ENCODE measurements around the gene DCST1.

The DCST1 gene

DNA sequence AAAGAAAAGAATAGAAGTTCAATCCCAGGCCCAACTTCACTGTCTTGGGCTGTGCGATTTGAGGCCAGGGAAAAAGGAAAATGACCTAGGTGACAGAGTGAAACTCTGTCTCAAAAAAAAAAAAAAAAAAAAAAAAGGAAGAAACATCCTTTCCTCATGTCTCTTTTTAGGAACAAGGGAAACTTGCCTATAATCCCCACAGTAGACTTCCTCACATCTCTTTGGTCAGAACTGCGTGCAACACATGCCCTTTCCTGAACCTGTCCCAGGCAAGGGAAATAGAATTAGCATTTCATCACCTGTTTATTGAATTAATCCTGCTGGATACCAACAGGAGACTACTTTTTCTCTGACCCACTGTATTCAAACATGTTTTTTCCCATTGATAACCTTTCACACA, 2.3 kb downstream of the DCST1 start:
- no peak for DNase-seq

DNA sequence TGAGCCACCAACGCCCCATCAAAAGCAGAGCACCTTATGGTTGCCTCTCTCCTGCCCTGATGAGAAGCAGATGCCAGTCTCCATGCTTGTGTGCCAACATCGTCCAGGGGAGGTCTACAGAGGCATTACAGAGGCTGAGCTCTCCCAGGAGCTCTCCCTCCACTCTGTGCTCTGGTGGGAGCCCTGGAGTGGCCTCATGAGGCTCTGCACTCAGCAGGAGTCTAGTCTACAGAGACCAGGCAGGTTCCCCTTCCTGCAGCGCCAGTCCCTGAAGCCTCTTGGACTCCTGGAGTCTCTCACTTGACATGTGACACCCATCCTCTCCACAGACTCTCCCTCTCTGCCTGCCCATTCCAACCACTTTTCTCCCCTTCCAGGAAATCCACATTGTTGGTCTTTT, 3.4 kb downstream of the DCST1 start:
- DNase-seq, result no peak

DNA sequence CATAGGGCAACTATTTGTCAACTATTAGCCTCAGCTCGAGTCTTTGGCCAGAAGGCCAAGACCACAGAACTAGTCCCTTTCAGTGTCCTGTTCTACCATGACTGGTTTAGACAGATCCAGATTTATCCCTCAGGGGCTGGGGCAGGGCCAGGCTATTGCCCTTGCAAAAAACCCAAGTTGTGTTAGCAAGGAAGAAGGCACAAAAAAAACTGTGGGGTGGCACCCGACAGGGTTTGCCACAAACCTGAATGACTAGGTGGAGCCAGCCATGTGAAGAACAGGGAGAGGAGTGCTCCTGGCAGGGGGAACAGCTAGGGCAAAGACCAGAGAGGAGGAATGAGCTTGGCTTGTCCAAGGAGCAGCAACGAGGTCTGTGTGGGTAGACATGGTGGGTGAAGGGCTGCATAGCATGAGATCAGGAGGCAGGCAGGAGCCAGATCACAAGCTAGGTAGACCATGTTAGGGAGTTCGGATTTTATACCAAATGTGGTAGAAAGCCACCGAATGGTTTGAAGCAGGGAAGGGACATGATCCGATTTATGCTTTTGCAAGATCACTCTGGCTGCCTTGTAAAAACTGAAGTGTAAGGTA, 4.3 kb downstream of the DCST1 start:
- DNase-seq, result no peak

DNA sequence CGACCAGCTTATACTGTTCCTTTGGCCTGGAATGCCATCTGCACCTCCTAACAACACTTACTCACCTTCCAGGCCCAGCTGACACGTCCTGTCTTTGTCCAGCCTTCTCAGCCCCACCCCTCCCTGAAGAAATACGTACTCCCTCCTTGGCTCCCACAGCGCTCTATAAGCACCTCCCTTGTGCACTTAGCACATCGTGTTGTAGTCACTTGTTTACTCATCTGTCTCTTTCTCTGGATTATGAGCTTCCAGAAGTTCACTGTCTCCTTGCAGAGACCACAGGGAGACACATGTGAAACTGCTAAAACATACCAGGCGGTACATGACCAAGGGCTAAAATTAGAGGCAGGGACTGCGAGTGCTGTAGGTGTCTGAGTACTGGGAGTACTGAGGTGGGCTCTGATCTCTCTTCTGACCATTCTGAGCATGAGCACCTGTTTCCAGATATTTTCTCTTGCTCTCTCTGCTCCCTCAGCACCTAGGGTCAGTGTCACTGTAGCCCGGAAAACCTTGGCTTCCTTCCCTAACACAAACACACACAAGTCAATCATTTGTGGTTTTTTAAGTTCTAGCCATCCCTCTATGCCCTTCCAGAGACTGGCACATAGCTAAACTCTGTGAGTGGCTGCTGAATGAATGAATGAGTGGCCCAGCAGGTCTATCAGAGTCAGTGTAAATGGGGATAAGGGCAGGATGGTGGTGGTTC, 5.1 kb downstream of the DCST1 start:
- no peak for DNase-seq

DNA sequence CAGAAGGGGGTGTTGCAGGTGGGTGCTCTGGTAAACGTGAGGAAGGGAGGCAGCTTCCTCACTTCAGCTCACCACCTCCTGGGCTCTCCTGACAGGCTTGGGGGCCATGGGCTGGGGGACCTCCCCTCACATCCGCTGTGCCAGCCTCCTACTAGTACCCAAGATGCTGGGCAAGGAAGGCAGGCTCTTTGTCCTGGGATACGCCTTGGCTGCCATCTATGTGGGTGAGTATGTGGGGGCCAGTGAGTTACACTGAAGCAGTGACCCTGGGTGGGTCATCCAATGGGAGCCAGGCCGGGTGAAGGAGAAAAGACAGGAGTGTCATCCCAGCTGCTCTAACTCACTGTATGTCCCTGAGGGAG, 5.7 kb downstream of the DCST1 start:
- DNase-seq, result no peak

DNA sequence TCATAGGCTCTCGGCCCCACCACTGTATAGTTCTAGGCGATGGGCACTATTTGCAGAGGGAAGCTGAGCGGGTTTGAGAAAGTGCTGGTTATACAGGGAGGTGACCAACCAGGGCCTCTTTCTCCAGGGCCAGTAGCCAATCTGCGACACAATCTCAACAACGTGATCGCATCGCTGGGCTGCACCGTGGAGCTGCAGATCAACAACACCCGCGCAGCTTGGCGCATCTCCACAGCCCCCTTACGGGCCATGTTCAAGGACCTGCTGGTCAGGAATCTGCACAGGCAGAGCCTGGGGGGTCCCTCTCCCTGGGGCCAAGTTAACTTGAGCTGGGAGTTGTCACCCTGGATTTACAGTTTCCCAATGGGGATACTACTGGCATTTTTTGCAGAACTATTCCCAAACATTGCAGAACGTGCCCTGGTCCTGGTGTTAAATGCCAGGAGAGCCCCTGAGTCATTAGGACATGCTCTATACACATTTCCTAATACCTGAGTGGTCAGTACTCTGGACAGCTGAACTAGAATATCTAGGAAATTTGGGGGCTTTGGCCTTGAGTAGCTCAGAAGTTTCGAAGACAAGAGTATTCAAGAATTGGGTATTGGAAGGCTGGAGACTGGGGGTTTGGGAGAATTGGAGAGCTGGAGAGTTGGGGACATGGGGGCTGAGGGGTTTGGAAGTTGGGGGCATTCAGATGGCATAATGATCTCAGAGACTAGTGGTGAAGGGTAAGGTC, 6.9 kb downstream of the DCST1 start:
- no peak for DNase-seq

DNA sequence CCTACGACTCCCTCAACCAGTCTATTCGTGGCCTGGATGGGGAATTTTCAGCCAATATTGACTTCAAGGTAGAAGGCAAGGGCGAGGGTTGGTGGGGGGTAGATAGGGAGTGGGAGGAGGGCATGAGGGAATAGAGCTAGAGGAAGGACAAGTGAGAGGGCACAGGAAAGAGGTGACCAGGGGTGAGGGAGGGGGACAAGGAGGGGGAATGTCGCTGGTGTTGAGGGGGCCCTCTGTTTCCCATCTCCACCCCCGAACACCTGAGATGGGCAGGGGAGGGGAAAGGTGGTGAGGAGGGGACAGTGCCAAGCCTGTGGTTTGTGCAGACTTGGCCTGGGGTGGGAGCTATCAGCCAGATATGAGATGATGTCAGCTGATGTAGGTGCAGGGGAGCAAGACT, 9.2 kb downstream of the DCST1 start:
- DNase-seq, result no peak

DNA sequence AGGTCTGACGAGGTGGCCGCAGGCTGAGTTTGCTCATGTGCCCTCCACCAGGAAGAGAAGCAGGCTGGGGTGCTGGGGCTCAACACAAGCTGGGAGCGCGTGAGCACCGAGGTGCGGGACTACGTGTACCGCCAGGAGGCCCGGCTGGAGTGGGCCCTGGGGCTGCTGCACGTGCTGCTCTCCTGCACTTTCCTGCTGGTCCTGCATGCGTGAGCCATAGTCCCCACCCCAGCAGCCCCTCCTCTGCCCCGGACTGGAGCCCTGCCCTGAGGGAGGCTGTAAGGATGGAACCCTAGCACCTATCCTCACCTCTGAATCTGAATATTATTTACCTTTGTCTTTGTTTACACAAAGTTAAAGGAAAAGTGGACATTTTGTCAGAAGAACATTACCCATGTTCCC, 9.7 kb downstream of the DCST1 start:
- DNase-seq, result no peak

DNA sequence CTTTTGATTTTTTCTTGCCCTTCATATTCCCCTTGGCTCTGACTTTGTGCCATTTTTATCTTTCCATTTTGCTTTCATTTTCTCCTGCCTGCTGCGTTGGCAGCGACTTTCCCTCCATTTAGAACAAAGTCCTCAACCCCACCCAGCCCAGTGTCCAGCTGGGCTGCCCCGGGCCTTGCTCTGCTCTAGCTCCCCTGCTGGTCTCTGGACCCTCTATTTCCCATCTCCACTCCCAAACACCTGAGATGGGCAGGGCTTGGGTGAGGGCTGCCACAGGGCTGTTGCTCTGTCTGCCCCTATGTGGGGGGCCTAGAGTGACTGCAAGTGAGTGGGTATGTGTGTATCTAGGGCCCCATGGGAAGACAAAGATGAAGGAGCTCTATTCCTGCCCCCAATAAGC, 10.2 kb downstream of the DCST1 start:
- no peak for DNase-seq

DNA sequence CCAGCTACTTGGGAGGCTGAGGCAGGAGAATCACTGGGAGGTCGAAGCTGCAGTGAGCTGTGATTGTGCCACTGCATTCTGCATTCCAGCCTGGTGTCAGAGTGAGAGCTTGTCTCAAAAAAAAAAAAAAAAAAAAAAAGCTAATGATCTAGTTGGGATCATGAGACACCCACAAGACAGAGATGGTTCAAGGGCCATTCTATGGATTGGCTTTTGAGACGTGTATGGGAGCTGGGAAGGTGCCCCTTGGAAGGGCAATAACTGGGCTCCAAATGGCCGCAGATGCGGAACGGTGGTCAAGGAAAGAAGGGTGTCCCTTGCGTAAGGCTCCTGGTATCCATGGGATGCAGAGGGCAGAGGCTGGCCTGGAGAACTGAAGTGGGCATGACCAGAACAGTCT, 10.7 kb downstream of the DCST1 start:
- no peak for DNase-seq

DNA sequence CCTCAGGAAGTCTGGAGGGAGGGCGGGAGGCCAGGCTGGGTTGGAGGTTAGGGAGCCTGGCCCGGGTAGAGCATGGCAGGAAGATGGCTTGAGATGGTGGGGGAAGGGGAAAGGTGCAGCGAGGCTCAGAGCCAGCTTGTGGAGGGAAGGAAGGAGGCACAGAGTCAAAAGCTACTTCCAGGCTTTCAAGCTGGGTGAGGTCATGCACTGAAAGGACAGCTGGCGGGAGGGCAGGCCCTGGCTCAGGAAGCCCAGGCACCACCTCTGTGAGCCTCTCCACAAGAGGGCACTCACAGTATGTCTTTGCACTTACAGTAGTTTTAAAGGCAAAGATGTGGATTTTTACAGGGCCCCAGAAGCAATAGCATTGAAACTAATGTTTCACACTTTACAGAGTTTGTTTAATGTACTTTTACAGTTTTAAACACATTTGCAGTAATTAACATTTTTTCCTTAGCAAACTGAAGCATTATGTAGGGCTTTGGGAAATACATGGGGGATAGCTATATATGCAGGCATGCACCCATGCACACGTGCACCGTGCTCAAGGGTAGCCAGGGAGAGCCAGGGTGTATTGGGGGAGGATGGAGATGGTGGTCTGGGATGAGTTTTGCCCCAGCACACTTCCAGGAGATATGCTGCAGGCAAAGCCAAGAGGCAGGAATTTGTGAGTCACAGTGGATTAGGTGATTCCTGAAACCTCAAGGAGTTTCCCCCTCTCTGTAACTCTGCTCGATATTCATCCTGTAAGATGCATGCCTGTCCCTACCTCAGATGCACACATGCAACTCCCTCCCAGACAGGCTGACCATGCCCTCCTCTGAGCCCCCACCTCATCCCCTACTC, 11.4 kb downstream of the DCST1 start:
- peak; percentile 27 for DNase-seq

DNA sequence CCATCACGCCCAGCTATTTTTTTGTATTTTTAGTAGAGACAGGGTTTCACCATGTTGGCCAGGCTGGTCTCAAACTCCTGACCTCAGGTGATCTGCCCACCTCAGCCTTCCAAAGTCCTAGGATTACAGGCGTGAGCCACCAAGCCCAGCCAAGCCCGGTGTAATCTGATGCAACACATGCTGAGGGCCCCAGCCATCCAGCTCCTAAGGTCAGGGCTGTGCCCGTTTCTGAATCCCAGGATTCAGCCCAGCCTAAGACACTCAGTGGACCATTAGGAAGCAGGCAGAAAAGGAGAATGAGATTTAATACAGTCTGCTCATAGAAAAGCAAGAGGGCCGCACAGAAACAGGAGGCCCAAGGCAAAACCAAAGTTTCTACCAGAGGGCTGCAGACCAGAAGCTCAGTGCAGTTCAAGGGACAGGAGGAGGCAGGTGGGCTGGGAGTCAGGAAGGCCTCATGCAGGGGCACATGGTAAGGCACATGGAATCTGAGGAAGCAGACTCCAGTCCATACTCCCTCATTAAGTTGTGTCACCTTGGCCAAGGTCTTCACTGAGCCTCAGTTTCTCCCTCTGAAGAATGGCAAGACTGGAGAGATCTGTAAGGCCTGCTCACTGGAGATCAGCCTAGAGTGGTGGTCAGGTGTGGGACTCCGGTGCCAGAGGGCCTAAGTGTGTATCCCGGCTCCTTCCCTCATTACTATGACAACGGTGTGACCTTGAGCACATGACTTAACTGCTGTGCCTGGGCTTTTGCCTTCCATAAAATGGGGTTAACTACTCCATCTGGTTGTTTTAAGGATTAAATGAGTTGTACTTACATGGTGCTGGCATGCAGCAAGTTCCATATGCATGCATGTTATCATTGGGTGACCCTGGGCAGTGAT, 15.1 kb downstream of the DCST1 start:
- DNase-seq, result no peak

DNA sequence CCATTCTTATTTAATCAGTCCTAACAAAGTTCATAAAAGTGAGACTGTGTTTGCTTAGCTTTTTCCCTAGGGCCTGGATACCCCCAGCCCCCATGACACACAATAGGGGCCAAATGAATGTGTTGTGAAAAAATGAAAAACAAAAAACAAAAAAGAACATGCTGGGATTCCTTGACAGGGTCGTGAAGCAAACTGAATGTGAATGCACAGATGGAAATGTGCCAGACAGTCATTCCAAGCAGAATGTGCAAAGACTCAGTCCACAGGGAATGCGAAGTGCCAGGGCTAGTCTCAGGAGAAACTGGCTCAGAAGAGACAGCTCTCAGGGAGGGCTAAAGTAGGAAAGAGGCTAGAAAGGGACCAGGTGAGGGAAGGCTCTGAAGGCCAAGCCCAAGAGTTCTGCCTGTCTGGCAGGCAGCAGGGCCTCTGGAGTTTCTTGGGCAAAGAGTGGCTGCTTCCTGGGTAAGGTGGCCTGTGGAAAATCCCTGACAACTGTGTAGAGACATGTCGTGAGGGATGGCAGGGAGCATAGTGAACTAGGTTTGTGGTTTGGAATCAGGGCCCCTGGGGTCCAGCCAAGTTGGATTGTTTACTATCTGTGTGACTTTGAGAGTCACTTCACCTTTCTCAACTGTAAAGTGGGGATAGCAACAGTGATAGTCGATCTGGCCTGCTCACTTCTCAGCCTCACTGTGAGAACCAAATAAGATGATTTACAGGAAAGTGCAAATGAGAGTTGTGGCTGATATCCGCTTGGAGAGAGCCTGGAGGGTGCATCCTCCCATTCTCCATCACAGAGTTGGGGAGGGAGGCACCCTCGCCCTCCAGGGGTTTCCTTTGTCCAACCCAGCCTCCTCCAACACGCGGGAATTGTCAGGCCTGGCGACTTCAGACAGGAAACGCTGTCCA, 16.3 kb downstream of the DCST1 start:
- no peak for DNase-seq

DNA sequence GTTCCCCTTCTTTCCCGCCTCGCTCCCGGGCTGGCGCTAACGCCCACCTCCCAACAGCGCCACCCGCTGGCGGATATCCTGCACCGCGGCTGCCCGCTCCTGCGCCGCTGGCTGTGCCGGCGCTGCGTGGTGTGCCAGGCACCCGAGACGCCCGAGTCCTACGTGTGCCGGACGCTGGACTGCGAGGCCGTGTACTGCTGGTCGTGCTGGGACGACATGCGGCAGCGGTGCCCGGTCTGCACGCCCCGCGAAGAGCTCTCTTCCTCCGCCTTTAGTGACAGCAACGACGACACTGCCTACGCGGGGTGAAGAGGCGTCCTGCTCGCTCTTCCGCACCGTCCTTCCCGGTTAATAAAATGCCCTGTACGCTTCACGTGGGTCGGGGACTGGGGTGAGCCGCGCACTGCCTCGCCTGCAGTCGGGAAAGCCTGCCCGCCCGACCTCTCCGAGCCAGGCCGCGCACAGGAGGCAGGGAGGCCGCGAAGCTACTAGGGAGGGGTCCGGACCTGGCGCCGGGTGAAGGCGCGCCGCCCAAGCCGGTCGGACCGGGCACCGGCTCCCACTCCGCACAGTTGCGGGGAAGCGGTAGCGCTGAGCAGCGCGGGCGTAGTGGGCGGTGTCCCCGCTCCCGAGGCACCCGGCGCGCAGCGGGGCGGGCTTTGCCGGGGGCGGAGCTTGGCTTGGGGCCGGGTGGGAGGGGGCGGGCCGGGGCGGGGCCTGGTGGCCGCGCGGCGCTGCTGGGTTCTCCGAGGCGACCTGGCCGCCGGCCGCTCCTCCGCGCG, 17.1 kb downstream of the DCST1 start, which contains the start of gene ADAM15:
Gene ADAM15 (plus strand): TSS at position 757 of the 782 bp plus-strand sequence. CDS start 71 bp downstream, outside the sequence.
- DNase-seq, result peak; percentile 44

DNA sequence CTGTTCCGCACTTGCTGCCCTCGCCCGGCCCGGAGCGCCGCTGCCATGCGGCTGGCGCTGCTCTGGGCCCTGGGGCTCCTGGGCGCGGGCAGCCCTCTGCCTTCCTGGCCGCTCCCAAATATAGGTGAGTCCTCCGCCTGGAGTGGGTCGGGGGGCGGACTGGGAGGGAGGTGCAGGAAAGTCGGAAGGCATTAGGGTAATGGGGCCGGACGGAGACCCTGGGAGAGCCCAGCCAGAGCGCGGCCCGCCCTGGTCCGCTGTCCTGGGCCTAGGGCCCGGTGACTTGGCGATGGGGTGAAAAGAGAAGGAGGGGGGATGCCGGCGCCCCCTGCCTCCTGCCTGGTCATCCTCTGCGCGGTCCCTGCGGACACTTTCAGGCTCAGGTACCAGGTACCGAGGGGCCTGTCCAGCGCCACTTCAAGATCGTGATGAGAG, 17.7 kb downstream of the DCST1 start:
- DNase-seq, result no peak

DNA sequence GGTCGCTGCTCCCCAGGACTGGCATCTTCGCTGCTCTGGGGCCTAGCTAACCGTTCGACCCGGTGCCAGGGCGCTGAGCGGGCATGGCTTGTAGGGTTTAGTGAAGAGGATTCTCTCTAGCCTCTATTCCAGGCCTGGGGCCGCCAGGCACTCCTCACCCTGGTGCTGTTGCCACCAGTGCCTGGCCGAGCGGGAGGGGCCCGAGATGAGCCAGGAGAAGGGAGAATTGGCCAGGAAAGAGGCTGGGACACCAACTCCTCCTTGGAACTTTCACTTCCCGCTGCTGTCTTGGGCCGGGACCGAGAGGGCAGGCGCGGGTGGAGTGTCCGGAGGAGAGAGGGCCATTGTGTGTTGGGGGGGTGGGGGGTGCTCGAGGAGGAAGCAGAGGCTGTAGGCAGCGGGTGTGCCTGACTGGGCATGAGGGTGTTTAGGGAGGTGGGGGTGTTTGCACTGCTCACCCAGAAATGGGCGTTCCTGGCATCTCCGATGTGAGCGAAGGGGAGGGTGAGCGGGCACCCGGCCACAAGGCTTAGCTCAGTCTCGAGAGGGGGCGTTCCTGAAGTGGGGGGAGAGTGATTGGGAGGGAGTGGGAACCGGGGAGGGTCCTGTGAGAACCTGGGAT, 18.3 kb downstream of the DCST1 start:
- no peak for DNase-seq

DNA sequence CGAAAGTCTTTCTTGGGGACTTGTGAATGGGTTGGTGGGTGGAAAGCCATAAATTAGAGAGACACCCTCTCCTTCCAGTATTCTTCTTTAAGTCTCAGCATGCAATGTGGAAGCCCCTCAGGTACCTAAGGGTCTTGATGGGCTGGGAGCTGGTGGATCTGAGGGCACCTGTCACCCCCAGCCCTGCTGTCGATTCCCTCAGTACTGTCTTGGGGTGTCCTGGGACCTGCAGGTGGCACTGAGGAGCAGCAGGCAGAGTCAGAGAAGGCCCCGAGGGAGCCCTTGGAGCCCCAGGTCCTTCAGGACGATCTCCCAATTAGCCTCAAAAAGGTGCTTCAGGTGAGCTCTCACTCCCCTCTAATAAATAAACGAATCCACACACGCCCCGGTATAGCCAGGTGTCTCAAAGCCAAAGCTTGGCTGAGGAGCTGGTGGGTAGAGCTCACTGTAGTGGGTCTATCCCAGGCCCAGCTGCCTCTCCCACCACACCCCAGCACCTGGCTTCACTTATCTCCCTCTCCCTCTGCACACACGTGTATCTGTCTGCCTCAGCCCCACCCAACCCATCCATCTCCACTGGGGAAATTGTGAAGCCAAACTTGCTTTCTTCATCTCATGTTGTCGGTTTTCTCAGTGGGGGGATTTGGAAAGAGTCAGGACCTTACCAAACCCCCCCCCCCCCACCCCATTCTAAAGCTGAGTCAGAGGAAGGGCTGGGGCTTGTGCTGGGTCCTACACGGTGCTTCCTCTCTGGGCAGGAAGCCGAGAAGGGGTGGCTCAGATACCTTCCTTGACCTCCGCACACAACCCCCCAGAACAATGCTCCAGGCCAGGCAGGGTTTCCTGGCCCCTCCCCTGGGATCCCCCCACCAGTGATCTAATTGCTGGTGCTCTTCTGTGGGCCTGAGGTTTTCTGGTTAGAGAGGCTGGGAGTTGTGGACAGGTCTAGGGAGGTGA, 19.1 kb downstream of the DCST1 start:
- no peak for DNase-seq

DNA sequence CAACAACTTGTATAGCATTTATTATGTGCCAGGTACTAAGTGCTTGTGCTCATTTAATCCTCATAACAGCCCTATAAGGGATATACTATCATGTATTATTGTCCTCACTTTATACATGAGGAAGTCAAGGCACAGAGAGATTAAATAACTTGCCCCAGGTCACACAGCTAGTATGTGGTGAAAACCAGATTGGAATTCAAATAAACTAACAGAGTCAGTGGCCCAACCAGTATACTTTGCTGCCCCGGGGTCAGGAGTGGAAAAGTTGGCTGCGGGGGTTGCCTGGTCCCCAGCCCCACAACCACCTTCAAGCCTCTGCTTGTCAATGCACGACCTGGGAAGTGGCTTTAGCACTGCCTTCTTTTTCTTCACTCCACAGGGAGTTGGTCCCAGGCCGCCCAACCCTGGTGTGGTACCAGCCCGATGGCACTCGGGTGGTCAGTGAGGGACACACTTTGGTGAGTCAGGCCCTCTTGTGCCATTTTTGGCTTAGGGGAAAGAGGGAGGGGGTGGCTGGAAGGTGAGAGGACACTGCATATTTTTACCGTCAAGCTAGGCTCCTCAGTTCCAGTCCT, 20.0 kb downstream of the DCST1 start:
- no peak for DNase-seq
